CD4-positive, alpha-beta T cell treated with Interleukin-4 for 4 hours (primary cell): Measurements from ENCODE around the gene UTP14C.
"Not testable (repeated sequence)": the region's sequence is repeated elsewhere in the genome, so short reads cannot be mapped to it uniquely, and the experiment has no call there.

Experiments used
- DNase-seq: peaks from one replicate; pipeline ENCODE4 v3.0.0-alpha.2; 2020

The UTP14C gene

GRCh38 chr13:52048516-52048915 is 24.0 kb downstream of the UTP14C start:
- DNase-seq = no peak

- no peak for DNase-seq
Observed at GRCh38 chr13:52051400-52051799, 26.9 kb downstream of the UTP14C start.

GRCh38 chr13:52053460-52053859 is 29.0 kb downstream of the UTP14C start:
- DNase-seq = no peak

GRCh38 chr13:52061064-52061463 is 36.6 kb downstream of the UTP14C start:
- DNase-seq = not testable (repeated sequence)

GRCh38 chr13:52061587-52061986 is 37.1 kb downstream of the UTP14C start:
- no peak for DNase-seq

- DNase-seq = no peak
Observed at GRCh38 chr13:52067237-52067636, 42.7 kb downstream of the UTP14C start.

- DNase-seq = no peak
Observed at GRCh38 chr13:52070929-52071523, 46.5 kb downstream of the UTP14C start.
